Heart left ventricle (tissue), 16 donors: ENCODE measurements around the gene TMEM150B. TPM values are rescaled to one million over a fixed set of nuclear protein-coding genes. Genes with fewer than 3 reads are reported as not detected.

ENCODE experiments used
- ATAC-seq, 4 donors: fragments of 200-7000 bp; cut with Tn5 transposase; one replicate each; pipeline ENCODE4 v1.9.1; 2020 to 2022; ENCODE audit warnings: moderate library complexity in 4 of 4, mild to moderate bottlenecking in 3 of 4, moderate number of reproducible peaks in 1 of 4
- DNase-seq, 5 donors: peaks; one replicate each; pipeline ENCODE4 v3.0.0-alpha.2; 2020
- H3K27ac ChIP-seq, 12 donors: fragments of 200-600 bp; sonication (generic) in 4 of 12; one replicate each; pipeline versions ENCODE4 v1.5.0 to v1.8.0; 2016 to 2022; ENCODE audit warnings: mild to moderate bottlenecking in 2 of 12
- H3K27me3 ChIP-seq, 9 donors: fragments of 200-600 bp; sonication (generic) in 2 of 9; one replicate each; pipeline versions ENCODE4 v1.5.1 to v1.8.0; 2016 to 2022; ENCODE audit warnings: mild to moderate bottlenecking in 3 of 9
- H3K36me3 ChIP-seq, 9 donors: fragments of 200-600 bp; sonication (generic) in 2 of 9; one replicate each; pipeline versions ENCODE4 v1.5.0 to v1.8.0; 2018 to 2022; ENCODE audit warnings: mild to moderate bottlenecking in 2 of 9
- H3K4me1 ChIP-seq, 12 donors: fragments of 200-600 bp; sonication (generic) in 4 of 12; one replicate each; pipeline versions ENCODE4 v1.5.0 to v1.8.0; 2016 to 2022; ENCODE audit warnings: mild to moderate bottlenecking in 3 of 12
- H3K4me3 ChIP-seq, 12 donors: fragments of 200-600 bp; sonication (generic) in 4 of 12; one replicate each; pipeline versions ENCODE4 v1.5.0 to v1.8.0; 2017 to 2022; ENCODE audit warnings: mild to moderate bottlenecking in 9 of 12, moderate library complexity in 4 of 12
- H3K9me3 ChIP-seq, 12 donors: fragments of 200-600 bp; sonication (generic) in 4 of 12; one replicate each; pipeline versions ENCODE4 v1.5.0 to v1.8.0; 2016 to 2022; ENCODE audit warnings: mild to moderate bottlenecking in 1 of 12
- POLR2A ChIP-seq, 2 donors: fragments of 450-650 bp; IDR thresholded peaks; one replicate each; pipeline ENCODE4 v1.6.1; 2017; ENCODE audit warnings: antibody characterized with exemption in 2 of 2, mild to moderate bottlenecking in 2 of 2, moderate library complexity in 2 of 2
- WGBS, 4 donors: extraction: QIAGEN DNeasy Blood & Tissue Kit in 2 of 4; methylation state at CpG; one replicate each; pipeline versions ENCODE4 v1.1.5 to v1.1.7; 2013 to 2018; 5-methylcytosine and 5-hydroxymethylcytosine counted together
- intact Hi-C, 10 donors: fragments of 100-400 bp; cut with DNase I; formaldehyde crosslinking; loops; one replicate each; pipeline versions ENCODE4 v1.11.1 to v1.14.2; 2022
- polyA plus RNA-seq, 2 donors: library from polyadenylated mRNA; stranded (reverse); fragments of 200-250 nt; gene quantifications; one replicate each; pipeline ENCODE4 v1.2.3, GENCODE V29; 2013
- total RNA-seq, 9 donors: library from RNA; depleted of rRNA in 2 of 9; stranded (reverse); fragments of >200 nt in 2 of 9; fragmentation: NEBNext Ultra II Directional in 3 of 9; extraction: Animal tissue kit (Norgen Biotek cat#: 25700) in 3 of 9; gene quantifications; one replicate each; pipeline versions ENCODE4 v1.1.0 to v1.2.4, GENCODE V29; 2016 to 2023
- TF ChIP-seq, protein P1 (sequence below), 12 donors: fragments of 200-600 bp; sonication (generic) in 4 of 12; IDR thresholded peaks; one replicate each; pipeline versions ENCODE4 v1.5.0 to v1.8.0; 2018 to 2022; ENCODE audit warnings: antibody characterized with exemption in 12 of 12, mild to moderate bottlenecking in 5 of 12
- donor health status: ischemic (EF 13 %, LVEDD 7.1; RV severe dilation, severe dysfunction).
- donor health status: healthy with polysubstance abuse.
- donor health status: DM: no; HTN: yes; CAD: no.
- donor health status: DM: no; HTN: no; CAD: no.
- donor health status: ischemic (EF 25% LVEDD 6.9; RV normal size, moderate dysfunction).
- donor health status: ischemic (EF 25% LVEDD 5.7; RV mildly dilated, moderate dysfunction).
- donor health status: healthy.
- donor health status: DM: yes; HTN: yes; CAD: no.
- donor health status: ischemic (EF 35%, LVEDD 5.7; RV mildly dilated, moderate dysfunction).
- donor health status: nonischemic (EF 11% LVEDD 7.7; RV severe dilation, severe dysfunction).
- donor health status: DM: yes; HTN: yes; CAD: no.
- donor health status: PGD.
- donor health status: ischemic (EF 29% LVEDD 5.4; RV normal size, mild dysfunction).
- donor health status: nonischemic (EF 23%, LVEDD 6.1; RV moderate dilation, normal function).

The TMEM150B gene
- total and polyA plus RNA-seq, 11 donors, result 0.43 to 14.1 (median 0.99) TPM; not detected in 1

DNA sequence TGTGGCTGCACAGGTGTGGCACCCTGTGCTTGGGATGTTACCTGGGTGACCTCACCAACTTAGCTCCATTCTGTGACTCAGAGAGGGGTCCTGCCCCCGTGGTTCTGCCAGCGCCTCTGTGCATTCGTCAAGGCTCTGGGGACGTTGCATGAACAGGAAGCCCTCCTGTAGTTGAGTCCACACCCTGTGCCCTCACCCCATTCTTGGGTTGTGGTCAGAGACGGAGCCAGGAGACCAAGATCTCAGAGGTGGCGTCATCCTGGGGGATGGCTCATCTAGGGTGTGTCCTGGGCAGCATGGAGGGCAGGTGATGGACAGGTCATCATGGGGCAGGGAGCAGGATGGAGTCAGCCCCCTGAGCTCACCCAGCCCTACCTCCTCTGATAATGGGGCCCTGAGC is 26.9 kb upstream of the TMEM150B start:
- Histone ChIP-seq H3K27me3 (peaks cover 10 to 75% (median 45%) of the 10 kb centered on the region in 9 donors), H3K4me1 (peaks cover 0 to 20% (median 14%) of the 10 kb centered on the region in 12 donors), H3K36me3 (peaks cover 0 to 5% (median 0%) of the 10 kb centered on the region in 9 donors), H3K4me3 (no peak overlapping the region), H3K9me3 (no peaks in the 10 kb centered on the region), H3K27ac (no peak overlapping the region)
- intact Hi-C loops, result no loop called here
- WGBS, 4 donors, result 64 to 77% (median 72%) methylated on average over 6 of the region's 6 CpGs
- TF ChIP-seq, protein P1, sequence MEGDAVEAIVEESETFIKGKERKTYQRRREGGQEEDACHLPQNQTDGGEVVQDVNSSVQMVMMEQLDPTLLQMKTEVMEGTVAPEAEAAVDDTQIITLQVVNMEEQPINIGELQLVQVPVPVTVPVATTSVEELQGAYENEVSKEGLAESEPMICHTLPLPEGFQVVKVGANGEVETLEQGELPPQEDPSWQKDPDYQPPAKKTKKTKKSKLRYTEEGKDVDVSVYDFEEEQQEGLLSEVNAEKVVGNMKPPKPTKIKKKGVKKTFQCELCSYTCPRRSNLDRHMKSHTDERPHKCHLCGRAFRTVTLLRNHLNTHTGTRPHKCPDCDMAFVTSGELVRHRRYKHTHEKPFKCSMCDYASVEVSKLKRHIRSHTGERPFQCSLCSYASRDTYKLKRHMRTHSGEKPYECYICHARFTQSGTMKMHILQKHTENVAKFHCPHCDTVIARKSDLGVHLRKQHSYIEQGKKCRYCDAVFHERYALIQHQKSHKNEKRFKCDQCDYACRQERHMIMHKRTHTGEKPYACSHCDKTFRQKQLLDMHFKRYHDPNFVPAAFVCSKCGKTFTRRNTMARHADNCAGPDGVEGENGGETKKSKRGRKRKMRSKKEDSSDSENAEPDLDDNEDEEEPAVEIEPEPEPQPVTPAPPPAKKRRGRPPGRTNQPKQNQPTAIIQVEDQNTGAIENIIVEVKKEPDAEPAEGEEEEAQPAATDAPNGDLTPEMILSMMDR (IDR thresholded peaks at IDR 0.05), result no peak
- no peak for TF ChIP-seq POLR2A (IDR thresholded peaks at IDR 0.05)
- ATAC-seq, result no peak
- no peak for DNase-seq

DNA sequence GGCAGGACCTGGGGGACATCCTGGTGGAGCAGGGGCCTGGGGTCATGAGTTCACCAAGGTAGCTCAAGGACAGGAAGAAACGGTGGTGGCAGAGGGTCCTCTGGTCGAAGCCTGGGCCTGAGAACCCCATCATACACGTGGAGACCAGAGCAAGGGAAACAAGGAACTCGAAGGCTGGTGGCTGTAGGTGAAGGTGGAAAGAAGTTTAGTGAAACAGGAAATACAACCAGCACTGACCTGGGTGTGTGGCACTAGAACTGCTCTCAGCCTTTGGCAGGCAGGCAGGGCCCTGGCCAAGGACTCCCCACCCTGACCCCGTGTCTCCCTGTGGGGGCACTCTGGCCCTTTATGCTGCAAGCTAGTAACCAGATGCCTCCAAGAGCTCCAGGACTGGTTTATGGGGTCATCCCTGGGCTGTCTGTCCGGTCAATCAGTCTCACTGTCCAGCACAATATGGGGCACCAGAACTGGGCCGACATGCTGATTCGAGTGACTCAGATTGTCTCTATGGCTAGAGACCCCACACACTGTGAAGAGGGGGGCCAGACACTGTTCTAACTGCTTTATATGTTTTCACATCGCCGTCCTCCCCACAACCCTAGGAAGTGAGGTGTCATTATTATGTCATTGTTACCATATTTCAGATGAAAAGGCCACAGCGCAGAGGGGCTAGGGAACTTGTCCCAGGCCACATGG is 25.6 kb upstream of the TMEM150B start:
- no peak for DNase-seq
- 75 to 80% (median 75%) methylated on average over 11 of the region's 11 CpGs for WGBS, 4 donors
- TF ChIP-seq, protein P1 (IDR thresholded peaks at IDR 0.05), result no peak
- TF ChIP-seq POLR2A (IDR thresholded peaks at IDR 0.05), result no peak

DNA sequence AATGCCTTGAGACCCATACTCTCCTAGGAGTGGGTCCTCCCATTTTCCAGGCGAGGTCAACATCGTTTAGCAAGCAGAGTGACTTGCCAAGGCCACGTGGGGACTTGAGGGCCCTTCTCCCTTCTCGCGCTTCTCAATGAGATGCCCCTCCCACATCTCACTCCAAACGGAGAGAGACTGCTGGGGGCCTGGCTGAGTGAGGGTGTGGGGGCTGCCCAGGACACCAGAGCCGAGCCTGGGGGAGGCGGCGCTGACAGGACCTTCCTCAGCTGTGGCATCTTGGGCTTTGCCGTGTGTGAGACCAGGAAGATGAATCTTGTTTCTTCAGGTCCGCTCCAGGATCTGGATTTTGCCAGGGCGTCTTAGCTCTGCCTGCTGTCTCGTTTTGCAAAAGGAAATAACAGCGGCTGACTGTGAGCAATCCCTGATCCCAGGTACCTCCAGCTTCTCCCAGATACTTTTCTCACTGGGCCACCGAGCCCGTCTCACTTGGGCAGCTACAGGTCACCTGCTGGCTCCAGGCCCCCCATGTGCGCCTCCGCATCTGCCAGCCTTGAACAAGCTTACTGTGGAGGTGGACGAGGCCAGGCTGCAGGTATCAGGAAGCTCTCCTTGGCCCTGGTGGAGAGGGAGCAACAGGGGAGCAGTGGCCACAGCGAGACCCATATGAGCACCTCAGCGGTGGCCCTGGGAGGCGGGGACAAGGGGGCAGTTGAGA is 23.3 kb upstream of the TMEM150B start:
- no peak overlapping the region for H3K27ac ChIP-seq
- no peak for DNase-seq
- H3K9me3 ChIP-seq, result no peaks in the 10 kb centered on the region
- 67 to 72% (median 69%) methylated on average over 18 to 22 of the region's 22 CpGs for WGBS, 4 donors
- H3K4me3 ChIP-seq, result no peak overlapping the region
- H3K36me3 ChIP-seq, result peaks cover 0 to 16% (median 8%) of the 10 kb centered on the region in 9 donors
- intact Hi-C loops, result no loop called here
- no peak for ATAC-seq
- peaks cover 0 to 13% (median 4%) of the 10 kb centered on the region in 12 donors for H3K4me1 ChIP-seq
- TF ChIP-seq, protein P1 (IDR thresholded peaks at IDR 0.05), result no peak
- TF ChIP-seq POLR2A (IDR thresholded peaks at IDR 0.05), result no peak
- peaks cover 3 to 39% (median 24%) of the 10 kb centered on the region in 9 donors for H3K27me3 ChIP-seq

More for the DNA sequence above, 25.6 kb upstream of the TMEM150B start:
- Histone ChIP-seq H3K36me3 (peaks cover 0 to 13% (median 0%) of the 10 kb centered on the region in 9 donors), H3K9me3 (no peaks in the 10 kb centered on the region), H3K27me3 (peaks cover 10 to 62% (median 42%) of the 10 kb centered on the region in 9 donors), H3K4me1 (peaks cover 0 to 21% (median 14%) of the 10 kb centered on the region in 12 donors), H3K27ac (no peak overlapping the region), H3K4me3 (no peak overlapping the region)
- intact Hi-C loops, result no loop called here
- no peak for ATAC-seq

DNA sequence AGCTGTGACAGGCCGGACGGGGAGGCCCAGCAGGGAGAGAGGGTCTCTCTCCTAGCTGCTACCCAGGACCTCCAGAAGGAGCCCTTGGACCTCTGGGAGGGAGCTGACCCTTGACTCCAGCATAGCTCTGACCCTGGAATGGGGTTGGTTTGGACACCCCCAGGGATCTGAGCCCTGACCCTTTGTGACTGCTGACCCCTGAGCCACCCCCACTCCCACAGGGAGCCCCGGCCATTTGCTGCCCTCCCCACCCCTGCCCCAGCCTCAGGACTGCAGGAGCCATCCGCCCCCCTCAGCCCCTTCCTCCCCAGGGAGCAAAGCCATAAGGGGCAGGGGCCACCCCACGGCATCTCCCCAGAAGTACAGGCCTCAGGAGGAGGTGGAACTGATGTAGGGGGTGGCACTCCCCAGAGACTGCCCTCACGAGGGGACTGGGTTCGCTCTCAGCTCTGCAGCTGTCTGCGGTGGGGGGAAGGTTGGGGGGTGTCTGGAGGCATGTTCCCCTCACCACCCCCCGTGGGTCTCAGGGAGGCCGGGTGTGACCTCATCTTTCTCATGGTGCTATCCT is 22.4 kb upstream of the TMEM150B start:
- WGBS, 4 donors, result 77 to 90% (median 81%) methylated on average over 6 to 10 of the region's 10 CpGs
- no peak for DNase-seq
- Histone ChIP-seq H3K36me3 (peaks cover 0 to 24% (median 14%) of the 10 kb centered on the region in 9 donors), H3K4me1 (peaks cover 0 to 8% (median 0%) of the 10 kb centered on the region in 12 donors), H3K27ac (no peak overlapping the region), H3K9me3 (no peaks in the 10 kb centered on the region), H3K27me3 (peaks cover 0 to 30% (median 14%) of the 10 kb centered on the region in 9 donors), H3K4me3 (no peak overlapping the region)
- intact Hi-C loops, result no loop called here
- TF ChIP-seq, protein P1 (IDR thresholded peaks at IDR 0.05), result no peak
- no peak for TF ChIP-seq POLR2A (IDR thresholded peaks at IDR 0.05)
- no peak for ATAC-seq
